ENCODE measurements around the gene ELOVL1. TPM values are rescaled to one million over a fixed set of nuclear protein-coding genes. Genes with fewer than 3 reads are reported as not detected.
"Not testable (repeated sequence)": the region's sequence is repeated elsewhere in the genome, so short reads cannot be mapped to it uniquely, and the experiment has no call there.

Gene ELOVL1
- 61.9 and 62.5 TPM in 2 replicates for total RNA-seq
- long read RNA-seq, transcript ELOVL1-201 (8 exons, 1,477 nt), result major isoform, 26 of 35 reads
- long read RNA-seq, partial matches to known transcripts, result 3 of 35 reads
- long read RNA-seq, other reads (novel, unspliced or antisense), result 1 of 35 reads

DNA sequence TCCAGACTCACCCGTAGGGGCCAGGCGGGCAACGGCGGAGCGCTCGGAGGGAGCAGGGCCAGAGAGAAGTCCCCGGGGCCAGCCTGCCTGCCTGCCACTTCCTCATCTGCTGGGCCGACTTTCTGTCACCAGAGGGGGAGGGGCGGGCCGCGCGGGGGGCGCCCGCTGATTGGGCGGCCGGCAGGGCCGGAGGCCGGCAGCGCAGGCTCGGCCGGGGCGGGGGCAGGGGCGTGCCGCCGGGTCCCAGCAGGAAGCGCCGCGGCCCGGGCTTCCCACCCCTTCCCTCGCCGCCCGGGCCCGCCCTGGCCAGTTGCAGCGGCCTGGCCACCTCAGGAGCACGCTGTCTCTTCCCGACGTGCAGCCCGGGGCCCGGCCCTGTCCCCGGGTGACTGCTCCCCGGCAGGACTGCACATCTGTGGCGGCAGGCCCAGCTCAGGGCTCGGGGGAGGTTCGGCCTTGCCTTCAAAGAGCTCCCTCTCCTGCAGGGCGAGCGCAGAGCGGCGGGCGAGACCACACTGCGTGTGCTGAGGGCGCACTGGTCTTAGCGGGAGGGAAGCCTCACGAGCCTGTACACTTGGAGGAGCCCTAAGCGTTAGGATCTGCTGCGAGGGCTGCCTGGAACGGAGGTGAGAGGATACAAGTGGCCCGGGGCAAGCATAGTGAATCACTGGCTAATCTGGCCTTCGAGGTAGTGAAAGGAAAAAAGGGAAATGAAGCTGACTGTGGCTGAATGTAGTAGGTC lies at the start of gene ELOVL1:
Gene ELOVL1 (minus strand): TSS at position 108 of the 742 bp plus-strand sequence. CDS start 2,402 bp downstream, outside the sequence.
- peaks cover 15% of the 10 kb centered on the region for H3K36me3 Mint-ChIP-seq (ENCODE audit: unreplicated experiment)
- peak within 1 kb of the TSS; percentile 87 for H3K27ac Mint-ChIP-seq (ENCODE audit: unreplicated experiment)
- no peaks in the 10 kb centered on the region for H3K27me3 Mint-ChIP-seq (ENCODE audit: unreplicated experiment)
- peak; percentile 95 for DNase-seq (ENCODE audit: extremely low spot score, unreplicated experiment)
- TF ChIP-seq, protein P1, sequence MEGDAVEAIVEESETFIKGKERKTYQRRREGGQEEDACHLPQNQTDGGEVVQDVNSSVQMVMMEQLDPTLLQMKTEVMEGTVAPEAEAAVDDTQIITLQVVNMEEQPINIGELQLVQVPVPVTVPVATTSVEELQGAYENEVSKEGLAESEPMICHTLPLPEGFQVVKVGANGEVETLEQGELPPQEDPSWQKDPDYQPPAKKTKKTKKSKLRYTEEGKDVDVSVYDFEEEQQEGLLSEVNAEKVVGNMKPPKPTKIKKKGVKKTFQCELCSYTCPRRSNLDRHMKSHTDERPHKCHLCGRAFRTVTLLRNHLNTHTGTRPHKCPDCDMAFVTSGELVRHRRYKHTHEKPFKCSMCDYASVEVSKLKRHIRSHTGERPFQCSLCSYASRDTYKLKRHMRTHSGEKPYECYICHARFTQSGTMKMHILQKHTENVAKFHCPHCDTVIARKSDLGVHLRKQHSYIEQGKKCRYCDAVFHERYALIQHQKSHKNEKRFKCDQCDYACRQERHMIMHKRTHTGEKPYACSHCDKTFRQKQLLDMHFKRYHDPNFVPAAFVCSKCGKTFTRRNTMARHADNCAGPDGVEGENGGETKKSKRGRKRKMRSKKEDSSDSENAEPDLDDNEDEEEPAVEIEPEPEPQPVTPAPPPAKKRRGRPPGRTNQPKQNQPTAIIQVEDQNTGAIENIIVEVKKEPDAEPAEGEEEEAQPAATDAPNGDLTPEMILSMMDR (IDR thresholded peaks at IDR 0.05), result peak; percentile 45
- H3K4me1 Mint-ChIP-seq (ENCODE audit: unreplicated experiment), result peaks cover 35% of the 10 kb centered on the region
- peak within 1 kb of the TSS; percentile 84 for H3K4me3 Mint-ChIP-seq (ENCODE audit: unreplicated experiment)
- no peaks in the 10 kb centered on the region for H3K9me3 Mint-ChIP-seq (ENCODE audit: unreplicated experiment)

DNA sequence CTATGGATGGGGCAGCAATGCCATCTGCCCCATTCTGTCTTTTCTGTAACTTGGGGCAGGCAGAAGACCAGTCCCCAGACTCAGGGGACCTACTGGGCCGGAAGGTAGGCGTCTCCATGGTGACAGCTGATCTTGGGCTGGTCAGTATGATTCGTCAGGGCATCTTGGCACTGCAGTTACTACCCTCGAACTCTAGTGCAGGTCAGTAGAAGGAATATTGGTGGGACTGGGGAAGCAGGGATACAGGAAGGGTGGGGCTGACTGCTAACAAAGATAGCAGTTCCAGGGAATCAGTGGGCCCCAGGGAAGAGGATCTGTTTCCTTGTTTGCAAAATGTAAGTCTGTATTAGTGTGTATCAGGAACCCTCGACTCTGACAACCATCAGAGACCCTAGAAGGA lies 48.1 kb upstream of the ELOVL1 start:
- TF ChIP-seq, protein P1 (IDR thresholded peaks at IDR 0.05), result no peak
- H3K4me3 Mint-ChIP-seq (ENCODE audit: unreplicated experiment), result no peak overlapping the region
- no peaks in the 10 kb centered on the region for H3K9me3 Mint-ChIP-seq (ENCODE audit: unreplicated experiment)
- H3K27me3 Mint-ChIP-seq (ENCODE audit: unreplicated experiment), result no peaks in the 10 kb centered on the region
- H3K27ac Mint-ChIP-seq (ENCODE audit: unreplicated experiment), result no peak overlapping the region
- no peak for DNase-seq (ENCODE audit: extremely low spot score, unreplicated experiment)
- peaks cover 13% of the 10 kb centered on the region for H3K36me3 Mint-ChIP-seq (ENCODE audit: unreplicated experiment)
- no peaks in the 10 kb centered on the region for H3K4me1 Mint-ChIP-seq (ENCODE audit: unreplicated experiment)

- Mint-ChIP-seq H3K9me3 (ENCODE audit: unreplicated experiment) (no peaks in the 10 kb centered on the region), H3K36me3 (ENCODE audit: unreplicated experiment) (peaks cover 18% of the 10 kb centered on the region), H3K4me1 (ENCODE audit: unreplicated experiment) (no peaks in the 10 kb centered on the region), H3K4me3 (ENCODE audit: unreplicated experiment) (no peak overlapping the region), H3K27ac (ENCODE audit: unreplicated experiment) (no peak overlapping the region), H3K27me3 (ENCODE audit: unreplicated experiment) (no peaks in the 10 kb centered on the region)
- TF ChIP-seq, protein P1 (IDR thresholded peaks at IDR 0.05), result peak; percentile 71
- no peak for DNase-seq (ENCODE audit: extremely low spot score, unreplicated experiment)
Measured at GRCh38 chr1:43414634-43415223, 46.9 kb upstream of the ELOVL1 start.

DNA sequence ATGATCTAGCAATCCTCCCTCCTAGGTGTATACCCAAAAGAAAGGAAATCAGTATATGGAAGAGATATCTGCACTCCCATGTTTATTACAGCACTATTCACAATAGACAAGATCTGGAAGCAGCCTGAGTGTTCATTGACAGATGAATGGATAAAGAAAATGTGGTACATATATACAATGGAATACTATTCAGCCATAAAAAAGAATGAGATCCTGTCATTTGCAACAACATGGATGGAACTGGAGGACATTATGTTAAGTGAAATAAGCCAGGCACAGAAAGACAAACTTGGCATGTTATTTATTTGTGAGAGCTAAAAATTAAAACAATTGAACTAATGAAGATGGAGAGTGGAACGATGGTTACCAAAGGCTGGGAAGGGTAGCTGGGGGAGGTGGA lies 45.6 kb upstream of the ELOVL1 start:
- not testable (repeated sequence) for H3K27ac Mint-ChIP-seq (ENCODE audit: unreplicated experiment); H3K4me3 Mint-ChIP-seq (ENCODE audit: unreplicated experiment); H3K27me3 Mint-ChIP-seq (ENCODE audit: unreplicated experiment); DNase-seq (ENCODE audit: extremely low spot score, unreplicated experiment); H3K4me1 Mint-ChIP-seq (ENCODE audit: unreplicated experiment); H3K9me3 Mint-ChIP-seq (ENCODE audit: unreplicated experiment)
- peaks cover 24% of the 10 kb centered on the region for H3K36me3 Mint-ChIP-seq (ENCODE audit: unreplicated experiment)

- Mint-ChIP-seq H3K4me3 (ENCODE audit: unreplicated experiment) (no peak overlapping the region), H3K27ac (ENCODE audit: unreplicated experiment) (no peak overlapping the region), H3K4me1 (ENCODE audit: unreplicated experiment) (no peaks in the 10 kb centered on the region), H3K27me3 (ENCODE audit: unreplicated experiment) (no peaks in the 10 kb centered on the region), H3K36me3 (ENCODE audit: unreplicated experiment) (peaks cover 38% of the 10 kb centered on the region), H3K9me3 (ENCODE audit: unreplicated experiment) (no peaks in the 10 kb centered on the region)
- no peak for DNase-seq (ENCODE audit: extremely low spot score, unreplicated experiment)
- TF ChIP-seq, protein P1 (IDR thresholded peaks at IDR 0.05), result no peak
Measured at GRCh38 chr1:43410571-43410970, 42.8 kb upstream of the ELOVL1 start.

Data from osteocyte (in vitro differentiated cells).